22Rv1 (cell line): Measurements from ENCODE around the gene TMEM121.

ENCODE experiments used
- CTCF ChIP-seq: fragments of 450-650 bp; IDR thresholded peaks from 2 replicates; pipeline ENCODE4 v1.5.1; 2017; ENCODE audit warnings: mild to moderate bottlenecking
- ZFX ChIP-seq: fragments of 450-650 bp; IDR thresholded peaks from 2 replicates; pipeline ENCODE4 v1.6.1; 2017; ENCODE audit warnings: antibody characterized with exemption, borderline replicate concordance

GRCh38 chr14:105486163-105486973 lies 40.0 kb upstream of the TMEM121 start, which contains the start of gene CRIP1:
- TF ChIP-seq CTCF = no peak
- no peak for TF ChIP-seq ZFX
